ENCODE measurements around the gene ERH. TPM values are rescaled to one million over a fixed set of nuclear protein-coding genes. Genes with fewer than 3 reads are reported as not detected.

Gene ERH
- total and polyA plus RNA-seq, 2 donors (not counting 3 experiments of a cell fraction or from before 2014, with no cell fraction given) = 157 to 263 TPM

GRCh38 chr14:69334576-69334975 lies 63.5 kb downstream of the ERH start:
- dilution Hi-C loops (cut with MboI; ENCODE audit: extremely low pct_ligation_motif_present, low sequenced_read_pairs) (no loop called here), intact Hi-C loops (cut with micrococcal nuclease) (no loop called here)
- ChIA-PET CTCF (interaction anchor here (1.1 to 1.4 kb wide), 3 partner anchors 10 to 18 kb away, joined by 3 to 7 read pairs (median 5); no protein-coding TSS in a partner anchor), POLR2A (no interaction called here)
- no peak overlapping the region for H3K4me2 ChIP-seq (ENCODE audit: insufficient read depth, low read length)
- H3K4me1 ChIP-seq (ENCODE audit: control insufficient read depth, extremely low read depth, insufficient read depth, low read length) = no peaks in the 10 kb centered on the region
- H3K79me2 ChIP-seq (ENCODE audit: control insufficient read depth, insufficient read depth, low read length) = no peaks in the 10 kb centered on the region
- H3K27ac ChIP-seq (ENCODE audit: insufficient read depth, low read depth, low read length) = no peak overlapping the region
- H2AFZ ChIP-seq (ENCODE audit: low read depth, low read length) = no peak overlapping the region
- no peak overlapping the region for H3K9ac ChIP-seq (replicated peaks; ENCODE audit: extremely low read depth, insufficient read depth, low read length)
- DNase-seq (ENCODE audit: low read depth, low spot score) (no peak), FAIRE-seq (no peak)
- peaks cover 4 to 13% of the 10 kb centered on the region in 2 experiments for H3K27me3 ChIP-seq (ENCODE audit: control insufficient read depth in 2 of 2, insufficient read depth in 2 of 2, low read length in 2 of 2)
- no peaks in the 10 kb centered on the region for H3K9me1 ChIP-seq (replicated peaks; ENCODE audit: control insufficient read depth, extremely low read depth, insufficient read depth, low read length)
- no peaks in the 10 kb centered on the region for H3K36me3 ChIP-seq (ENCODE audit: control insufficient read depth in 2 of 2, extremely low read depth in 1 of 2, insufficient read depth in 2 of 2, low read length in 2 of 2)
- no peak overlapping the region for H3K4me3 ChIP-seq (replicated peaks in 1 of 3; ENCODE audit: insufficient read depth in 1 of 3, low read depth in 1 of 3, low read length in 3 of 3)
- no TSS peak for BruUV-seq (replicated peaks)
- no peak for TF ChIP-seq GATA2 (IDR thresholded peaks at IDR 0.05; ENCODE audit: insufficient read depth, insufficient read length, low read depth, low read length)
- no peak for TF ChIP-seq EZH2 (IDR thresholded peaks at IDR 0.05; ENCODE audit: borderline replicate concordance, low read depth, low read length, severe bottlenecking)
- no peak for TF ChIP-seq FOS (IDR thresholded peaks at IDR 0.05; ENCODE audit: borderline replicate concordance, insufficient read depth, low read length)
- TF ChIP-seq MAX (IDR thresholded peaks at IDR 0.05; ENCODE audit: insufficient read depth, insufficient read length) = no peak
- no peaks in the 10 kb centered on the region for H3K9me3 ChIP-seq (replicated peaks; ENCODE audit: control insufficient read depth, insufficient read depth, low read length)
- H4K20me1 ChIP-seq (replicated peaks; ENCODE audit: control insufficient read depth, extremely low read depth, insufficient read depth, low read length) = no peaks in the 10 kb centered on the region

GRCh38 chr14:69333791-69334337 lies 64.2 kb downstream of the ERH start:
- H4K20me1 ChIP-seq (replicated peaks; ENCODE audit: control insufficient read depth, extremely low read depth, insufficient read depth, low read length) = no peaks in the 10 kb centered on the region
- FAIRE-seq (no peak), DNase-seq (ENCODE audit: low read depth, low spot score) (no peak)
- no peak overlapping the region for H3K4me2 ChIP-seq (ENCODE audit: insufficient read depth, low read length)
- no peaks in the 10 kb centered on the region for H3K36me3 ChIP-seq (ENCODE audit: control insufficient read depth in 2 of 2, extremely low read depth in 1 of 2, insufficient read depth in 2 of 2, low read length in 2 of 2)
- H3K4me3 ChIP-seq (replicated peaks in 1 of 3; ENCODE audit: insufficient read depth in 1 of 3, low read depth in 1 of 3, low read length in 3 of 3) = no peak overlapping the region
- no peak overlapping the region for H3K9ac ChIP-seq (replicated peaks; ENCODE audit: extremely low read depth, insufficient read depth, low read length)
- no peaks in the 10 kb centered on the region for H3K9me3 ChIP-seq (replicated peaks; ENCODE audit: control insufficient read depth, insufficient read depth, low read length)
- TF ChIP-seq MYC (IDR thresholded peaks at IDR 0.05; ENCODE audit: low read depth, low read length) (no peak), POLR2A (IDR thresholded peaks at IDR 0.05; ENCODE audit: low read depth, low read length) (no peak), FOS (IDR thresholded peaks at IDR 0.05; ENCODE audit: borderline replicate concordance, insufficient read depth, low read length) (no peak), MAX (IDR thresholded peaks at IDR 0.05; ENCODE audit: insufficient read depth, insufficient read length) (no peak), GATA2 (IDR thresholded peaks at IDR 0.05; ENCODE audit: insufficient read depth, insufficient read length, low read depth, low read length) (no peak), POLR2AphosphoS5 (IDR thresholded peaks at IDR 0.05; ENCODE audit: insufficient read depth, low read depth, low read length) (no peak), EZH2 (IDR thresholded peaks at IDR 0.05; ENCODE audit: borderline replicate concordance, low read depth, low read length, severe bottlenecking) (no peak), JUN (IDR thresholded peaks at IDR 0.05; ENCODE audit: borderline replicate concordance, insufficient read depth, insufficient read length, low read depth) (no peak)
- TF ChIP-seq, protein P1, sequence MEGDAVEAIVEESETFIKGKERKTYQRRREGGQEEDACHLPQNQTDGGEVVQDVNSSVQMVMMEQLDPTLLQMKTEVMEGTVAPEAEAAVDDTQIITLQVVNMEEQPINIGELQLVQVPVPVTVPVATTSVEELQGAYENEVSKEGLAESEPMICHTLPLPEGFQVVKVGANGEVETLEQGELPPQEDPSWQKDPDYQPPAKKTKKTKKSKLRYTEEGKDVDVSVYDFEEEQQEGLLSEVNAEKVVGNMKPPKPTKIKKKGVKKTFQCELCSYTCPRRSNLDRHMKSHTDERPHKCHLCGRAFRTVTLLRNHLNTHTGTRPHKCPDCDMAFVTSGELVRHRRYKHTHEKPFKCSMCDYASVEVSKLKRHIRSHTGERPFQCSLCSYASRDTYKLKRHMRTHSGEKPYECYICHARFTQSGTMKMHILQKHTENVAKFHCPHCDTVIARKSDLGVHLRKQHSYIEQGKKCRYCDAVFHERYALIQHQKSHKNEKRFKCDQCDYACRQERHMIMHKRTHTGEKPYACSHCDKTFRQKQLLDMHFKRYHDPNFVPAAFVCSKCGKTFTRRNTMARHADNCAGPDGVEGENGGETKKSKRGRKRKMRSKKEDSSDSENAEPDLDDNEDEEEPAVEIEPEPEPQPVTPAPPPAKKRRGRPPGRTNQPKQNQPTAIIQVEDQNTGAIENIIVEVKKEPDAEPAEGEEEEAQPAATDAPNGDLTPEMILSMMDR (IDR thresholded peaks at IDR 0.05; ENCODE audit: extremely low read depth in 1 of 2, insufficient read depth in 1 of 2, low read depth in 1 of 2, low read length in 2 of 2) = no peak
- no peak overlapping the region for H2AFZ ChIP-seq (ENCODE audit: low read depth, low read length)
- ChIA-PET CTCF (interaction anchor here (1.2 to 1.4 kb wide), 2 partner anchors 17 to 74 kb away, joined by 3 read pairs; partner anchors contain the start of gene GALNT16), POLR2A (no interaction called here)
- H3K4me1 ChIP-seq (ENCODE audit: control insufficient read depth, extremely low read depth, insufficient read depth, low read length) = no peaks in the 10 kb centered on the region
- intact Hi-C loops (cut with micrococcal nuclease) = no loop called here
- BruUV-seq (replicated peaks) = no TSS peak
- dilution Hi-C loops (cut with MboI; ENCODE audit: extremely low pct_ligation_motif_present, low sequenced_read_pairs) = no loop called here
- peaks cover 4 to 13% of the 10 kb centered on the region in 2 experiments for H3K27me3 ChIP-seq (ENCODE audit: control insufficient read depth in 2 of 2, insufficient read depth in 2 of 2, low read length in 2 of 2)
- H3K9me1 ChIP-seq (replicated peaks; ENCODE audit: control insufficient read depth, extremely low read depth, insufficient read depth, low read length) = no peaks in the 10 kb centered on the region
- no peak overlapping the region for H3K27ac ChIP-seq (ENCODE audit: insufficient read depth, low read depth, low read length)
- H3K79me2 ChIP-seq (ENCODE audit: control insufficient read depth, insufficient read depth, low read length) = no peaks in the 10 kb centered on the region
